GM23338 (cell line): Measurements from ENCODE around the gene ZNF20. TPM values are rescaled to one million over a fixed set of nuclear protein-coding genes. Genes with fewer than 3 reads are reported as not detected.
"Not testable (repeated sequence)": the region's sequence is repeated elsewhere in the genome, so short reads cannot be mapped to it uniquely, and the experiment has no call there.

Experiments used
- ATAC-seq: fragments of 200-7000 bp; cut with Tn5 transposase; 3 replicates; pipeline ENCODE4 v1.9.1; 2020
- DNase-seq: peaks from one replicate; pipeline ENCODE4 v3.0.0-alpha.2; 2015; ENCODE audit warnings: low spot score
- H2AFZ ChIP-seq: fragments of 200-600 bp; sonication (generic); 2 replicates; pipeline ENCODE4 v1.8.0; 2016; ENCODE audit warnings: antibody characterized with exemption, mild to moderate bottlenecking, moderate library complexity
- H3F3A ChIP-seq: fragments of 200-600 bp; sonication (generic); replicated peaks from 2 replicates; pipeline ENCODE4 v1.8.0; 2017; ENCODE audit warnings: antibody characterized with exemption, mixed run types, low read depth
- H3K27ac ChIP-seq: fragments of 200-600 bp; sonication (generic); 2 replicates; pipeline ENCODE4 v1.6.1; 2016; ENCODE audit warnings: low read depth
- H3K27me3 ChIP-seq: fragments of 200-600 bp; sonication (generic); 2 replicates; pipeline ENCODE4 v1.8.0; 2016; ENCODE audit warnings: mild to moderate bottlenecking, mixed run types, moderate library complexity; ENCODE audit not compliant: insufficient read depth
- H3K36me3 ChIP-seq: fragments of 200-600 bp; sonication (generic); 2 replicates; pipeline ENCODE4 v1.8.0; 2016; ENCODE audit warnings: mild to moderate bottlenecking; ENCODE audit not compliant: insufficient read depth
- H3K4me1 ChIP-seq: fragments of 200-600 bp; sonication (generic); 2 replicates; pipeline ENCODE4 v1.8.0; 2016; ENCODE audit warnings: mild to moderate bottlenecking, moderate library complexity; ENCODE audit not compliant: insufficient read depth
- H3K4me2 ChIP-seq: fragments of 200-600 bp; sonication (generic); 2 replicates; pipeline ENCODE4 v1.7.1; 2017; ENCODE audit warnings: mixed run types
- H3K4me3 ChIP-seq: fragments of 200-600 bp; sonication (generic); 2 replicates; pipeline ENCODE4 v1.6.1; 2016; ENCODE audit warnings: mixed run types
- H3K79me2 ChIP-seq: fragments of 200-600 bp; sonication (generic); replicated peaks from 2 replicates; pipeline ENCODE4 v1.8.0; 2017; ENCODE audit warnings: mild to moderate bottlenecking; ENCODE audit not compliant: insufficient read depth
- H3K9me2 ChIP-seq: fragments of 200-600 bp; sonication (generic); 2 replicates; pipeline ENCODE4 v1.8.0; 2017; ENCODE audit not compliant: insufficient read depth
- H4K20me1 ChIP-seq: fragments of 200-600 bp; sonication (generic); replicated peaks from 2 replicates; pipeline ENCODE4 v1.8.0; 2017; ENCODE audit warnings: mild to moderate bottlenecking; ENCODE audit not compliant: insufficient read depth
- H3K27ac Mint-ChIP-seq: 2 replicates; pipeline ENCODE4 v1.8.0; 2020; ENCODE audit warnings: inconsistent platforms, mild to moderate bottlenecking, moderate library complexity, mixed read lengths
- H3K27me3 Mint-ChIP-seq: 3 replicates; pipeline ENCODE4 v1.8.0; 2022; ENCODE audit warnings: low read depth, mild to moderate bottlenecking, moderate library complexity, mixed read lengths, inconsistent platforms; ENCODE audit not compliant: insufficient read depth, poor library complexity
- H3K36me3 Mint-ChIP-seq: 3 replicates; pipeline ENCODE4 v1.8.0; 2021; ENCODE audit warnings: low read depth, mild to moderate bottlenecking, inconsistent platforms, moderate library complexity, mixed read lengths
- H3K4me1 Mint-ChIP-seq: 3 replicates; pipeline ENCODE4 v1.8.0; 2020; ENCODE audit warnings: mild to moderate bottlenecking, inconsistent platforms, mixed read lengths
- H3K4me3 Mint-ChIP-seq: 3 replicates; pipeline ENCODE4 v1.8.0; 2021; ENCODE audit warnings: moderate library complexity, mild to moderate bottlenecking, inconsistent platforms, mixed read lengths
- H3K9me3 Mint-ChIP-seq: 3 replicates; pipeline ENCODE4 v1.8.0; 2020; ENCODE audit warnings: moderate library complexity, mild to moderate bottlenecking, inconsistent platforms, mixed read lengths
- ZNF114 ChIP-seq: fragments of 250-450 bp; sonication (Bioruptor Pico); IDR thresholded peaks from 2 replicates; pipeline ENCODE4 v1.5.0; 2020; ENCODE audit warnings: mild to moderate bottlenecking, moderate library complexity
- polyA plus RNA-seq: library from polyadenylated mRNA; unstranded; fragments of >200 nt; fragmentation: Nextera tagmentation; extraction: Ambion mirVana; gene quantifications from 2 replicates; pipeline ENCODE4 v1.2.1, GENCODE V29; 2016
- small RNA-seq: library from RNA; depleted of rRNA; stranded (forward); fragments of <200 nt; gene quantifications from one replicate; pipeline ENCODE3, GENCODE V24; 2014; ENCODE audit warnings: low replicate concordance
- total RNA-seq: library from RNA; depleted of rRNA; stranded (reverse); fragments of >200 nt; shearing (Covaris generic); gene quantifications from 2 replicates; pipeline ENCODE4 v1.2.3, GENCODE V29; 2014; rRNA removed
- TF ChIP-seq, protein P1 (sequence below): IDR thresholded peaks from one replicate; pipeline ENCODE4 v1.6.1; 2018; ENCODE audit warnings: antibody characterized with exemption; ENCODE audit not compliant: unreplicated experiment

Gene ZNF20
- total and polyA plus RNA-seq, 2 experiments from 2014 or later: 4.1 to 7.5 TPM

GRCh38 chr19:12085074-12085818 lies 54.9 kb downstream of the ZNF20 start:
- no peaks in the 10 kb centered on the region for H3K4me1 ChIP-seq
- Mint-ChIP-seq H3K27me3 (peaks cover 4% of the 10 kb centered on the region), H3K4me1 (no peaks in the 10 kb centered on the region), H3K36me3 (peaks cover 40% of the 10 kb centered on the region), H3K27ac (no peak overlapping the region), H3K9me3 (peaks cover 93% of the 10 kb centered on the region), H3K4me3 (no peak overlapping the region)
- H3K9me2 ChIP-seq: peaks cover 2% of the 10 kb centered on the region; the same call in 1 of the 2 replicates
- TF ChIP-seq ZNF114 (CRISPR knock-in tag): no peak
- TF ChIP-seq, protein P1, sequence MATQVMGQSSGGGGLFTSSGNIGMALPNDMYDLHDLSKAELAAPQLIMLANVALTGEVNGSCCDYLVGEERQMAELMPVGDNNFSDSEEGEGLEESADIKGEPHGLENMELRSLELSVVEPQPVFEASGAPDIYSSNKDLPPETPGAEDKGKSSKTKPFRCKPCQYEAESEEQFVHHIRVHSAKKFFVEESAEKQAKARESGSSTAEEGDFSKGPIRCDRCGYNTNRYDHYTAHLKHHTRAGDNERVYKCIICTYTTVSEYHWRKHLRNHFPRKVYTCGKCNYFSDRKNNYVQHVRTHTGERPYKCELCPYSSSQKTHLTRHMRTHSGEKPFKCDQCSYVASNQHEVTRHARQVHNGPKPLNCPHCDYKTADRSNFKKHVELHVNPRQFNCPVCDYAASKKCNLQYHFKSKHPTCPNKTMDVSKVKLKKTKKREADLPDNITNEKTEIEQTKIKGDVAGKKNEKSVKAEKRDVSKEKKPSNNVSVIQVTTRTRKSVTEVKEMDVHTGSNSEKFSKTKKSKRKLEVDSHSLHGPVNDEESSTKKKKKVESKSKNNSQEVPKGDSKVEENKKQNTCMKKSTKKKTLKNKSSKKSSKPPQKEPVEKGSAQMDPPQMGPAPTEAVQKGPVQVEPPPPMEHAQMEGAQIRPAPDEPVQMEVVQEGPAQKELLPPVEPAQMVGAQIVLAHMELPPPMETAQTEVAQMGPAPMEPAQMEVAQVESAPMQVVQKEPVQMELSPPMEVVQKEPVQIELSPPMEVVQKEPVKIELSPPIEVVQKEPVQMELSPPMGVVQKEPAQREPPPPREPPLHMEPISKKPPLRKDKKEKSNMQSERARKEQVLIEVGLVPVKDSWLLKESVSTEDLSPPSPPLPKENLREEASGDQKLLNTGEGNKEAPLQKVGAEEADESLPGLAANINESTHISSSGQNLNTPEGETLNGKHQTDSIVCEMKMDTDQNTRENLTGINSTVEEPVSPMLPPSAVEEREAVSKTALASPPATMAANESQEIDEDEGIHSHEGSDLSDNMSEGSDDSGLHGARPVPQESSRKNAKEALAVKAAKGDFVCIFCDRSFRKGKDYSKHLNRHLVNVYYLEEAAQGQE: no peak
- no peak overlapping the region for H3K27ac ChIP-seq
- H3F3A ChIP-seq: no peaks in the 10 kb centered on the region
- no peaks in the 10 kb centered on the region for H4K20me1 ChIP-seq
- DNase-seq (no peak), ATAC-seq (no peak)
- H3K4me3 ChIP-seq: no peak overlapping the region
- H3K79me2 ChIP-seq: no peaks in the 10 kb centered on the region
- H2AFZ ChIP-seq: no peak overlapping the region
- no peak overlapping the region for H3K4me2 ChIP-seq
- H3K27me3 ChIP-seq: no peaks in the 10 kb centered on the region
- H3K36me3 ChIP-seq: 0 out of 2 replicates have a peak, but pooled peaks cover 10% of the 10 kb centered on the region

DNA sequence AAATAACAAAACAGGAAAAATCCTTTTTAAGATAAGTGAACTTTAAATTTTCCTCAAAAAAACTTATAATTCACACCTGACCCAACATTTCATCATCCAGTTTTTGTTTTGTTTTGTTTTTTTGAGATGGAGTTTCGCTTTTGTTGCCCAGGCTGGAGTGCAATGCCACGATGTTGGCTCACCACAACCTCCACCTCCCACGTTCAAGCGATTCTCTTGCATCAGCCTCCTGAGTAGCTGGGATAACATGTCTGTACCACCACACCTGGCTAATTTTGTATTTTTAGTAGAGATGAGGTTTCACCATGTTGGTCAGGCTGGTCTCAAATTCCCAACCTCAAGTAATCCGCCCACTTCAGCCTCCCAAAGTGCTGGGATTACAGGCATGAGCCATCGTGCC lies 56.8 kb downstream of the ZNF20 start:
- H3F3A ChIP-seq, H4K20me1 ChIP-seq, ATAC-seq, DNase-seq, H3K4me3 Mint-ChIP-seq, H3K27ac ChIP-seq, H3K27ac Mint-ChIP-seq, H3K4me2 ChIP-seq, H3K79me2 ChIP-seq, H3K4me1 Mint-ChIP-seq, H3K4me3 ChIP-seq, H3K9me2 ChIP-seq, H3K4me1 ChIP-seq, H3K27me3 Mint-ChIP-seq, H2AFZ ChIP-seq, H3K27me3 ChIP-seq: not testable (repeated sequence)
- H3K36me3 Mint-ChIP-seq: peaks cover 32% of the 10 kb centered on the region; the same call in 2 of the 3 replicates
- peaks cover 20% of the 10 kb centered on the region for H3K36me3 ChIP-seq
- peaks cover 94% of the 10 kb centered on the region for H3K9me3 Mint-ChIP-seq

Small RNA genes lying within 50 kb of the gene (small RNA-seq; reads per million reads assigned to genes)
- gene RF00019 (not detected), gene RNA5SP467 (not detected)

Other genes starting within 250 kb of the ZNF20 start
- gene ZNF700, start 215.2 kb downstream of the ZNF20 start, total RNA-seq: 9.3 and 13.6 TPM in 2 replicates
- gene ZNF700, start 215.2 kb downstream of the ZNF20 start, polyA plus RNA-seq: 4.5 and 6.0 TPM in 2 replicates
- 0.87 and 2.2 TPM in 2 replicates for gene ZNF763, start 175.3 kb downstream of the ZNF20 start, total RNA-seq
- 0.61 and 1.7 TPM in 2 replicates for gene ZNF763, start 175.3 kb downstream of the ZNF20 start, polyA plus RNA-seq
- 2.0 and 9.8 TPM in 2 replicates for gene ZNF433, start 104.7 kb downstream of the ZNF20 start, total RNA-seq
- gene ZNF433, start 104.7 kb downstream of the ZNF20 start, polyA plus RNA-seq: 3.4 and 4.1 TPM in 2 replicates
- 16.4 and 18.6 TPM in 2 replicates for gene ZNF878, start 87.4 kb downstream of the ZNF20 start, total RNA-seq
- gene ZNF878, start 87.4 kb downstream of the ZNF20 start, polyA plus RNA-seq: 7.5 and 8.7 TPM in 2 replicates
- 9.7 and 10.5 TPM in 2 replicates for gene ZNF844, start 75.6 kb downstream of the ZNF20 start, total RNA-seq
- gene ZNF844, start 75.6 kb downstream of the ZNF20 start, polyA plus RNA-seq: 1.8 and 2.1 TPM in 2 replicates
- 18.6 and 28.2 TPM in 2 replicates for gene ZNF625, start 16.4 kb upstream of the ZNF20 start, total RNA-seq
- 7.4 and 12.9 TPM in 2 replicates for gene ZNF625, start 16.4 kb upstream of the ZNF20 start, polyA plus RNA-seq
- 6.7 and 7.1 TPM in 2 replicates for gene ZNF136, start 22.7 kb upstream of the ZNF20 start, total RNA-seq
- gene ZNF136, start 22.7 kb upstream of the ZNF20 start, polyA plus RNA-seq: 3.9 and 5.6 TPM in 2 replicates
- 3.8 and 4.1 TPM in 2 replicates for gene ZNF44, start 154.5 kb upstream of the ZNF20 start, total RNA-seq
- gene ZNF44, start 154.5 kb upstream of the ZNF20 start, polyA plus RNA-seq: 3.4 and 4.3 TPM in 2 replicates
- gene ZNF563, start 193.3 kb upstream of the ZNF20 start, total RNA-seq: 3.2 and 4.5 TPM in 2 replicates
- gene ZNF563, start 193.3 kb upstream of the ZNF20 start, polyA plus RNA-seq: 2.9 and 3.1 TPM in 2 replicates
- 1.0 and 3.6 TPM in 2 replicates for gene ZNF442, start 225.3 kb upstream of the ZNF20 start, total RNA-seq
- gene ZNF442, start 225.3 kb upstream of the ZNF20 start, polyA plus RNA-seq: 0.71 and 1.2 TPM in 2 replicates